ENCODE data around the gene NALCN. TPM values are rescaled to one million over a fixed set of nuclear protein-coding genes. Genes with fewer than 3 reads are reported as not detected.

The NALCN gene
- total RNA-seq, 2 donors from 2014 or later: 1.6 to 4.6 TPM

- ATAC-seq: no peak
Measured at GRCh38 chr13:101454767-101455166, 38.5 kb upstream of the NALCN start.

GRCh38 chr13:101453784-101454201, 37.5 kb upstream of the NALCN start:
- Histone ChIP-seq H3K4me1 (no peaks in the 10 kb centered on the region), H3K9me3 (no peaks in the 10 kb centered on the region), H3K4me3 (peak overlapping the region in 1 of 2 donors; percentile 36), H3K36me3 (replicated peaks in 1 of 2; ENCODE audit: insufficient read depth in 1 of 2, low read depth in 2 of 2) (no peaks in the 10 kb centered on the region), H3K27ac (peak overlapping the region in 3 of 4 donors; percentile 9 to 49 (median 25)), H3K27me3 (no peaks in the 10 kb centered on the region)
- TF ChIP-seq POLR2A (IDR thresholded peaks at IDR 0.05) (peak in 1 of 3 donors; percentile 9), CTCF (IDR thresholded peaks at IDR 0.05) (peak in 6 of 7 experiments; percentile 32 to 63 (median 46))
- ATAC-seq: peak; percentile 82
- 1 to 6% methylated on average over 16 to 33 of the region's 41 CpGs for WGBS, 2 donors
- peak; percentile 47 to 64 (median 56) for DNase-seq
- intact Hi-C loops (cut with DNase I): no loop called here

More at GRCh38 chr13:101454767-101455166, 38.5 kb upstream of the NALCN start:
- whole genome bisulfite sequencing, 2 donors: 44 to 53% methylated on average over 2 of the region's 2 CpGs
- TF ChIP-seq POLR2A (IDR thresholded peaks at IDR 0.05) (no peak), CTCF (IDR thresholded peaks at IDR 0.05) (no peak)
- H3K9me3 ChIP-seq: no peaks in the 10 kb centered on the region
- no peak for DNase-seq
- H3K4me1 ChIP-seq: no peaks in the 10 kb centered on the region
- no peak overlapping the region for H3K4me3 ChIP-seq
- H3K27me3 ChIP-seq: no peaks in the 10 kb centered on the region
- H3K27ac ChIP-seq: no peak overlapping the region
- intact Hi-C loops (cut with DNase I): no loop called here
- H3K36me3 ChIP-seq (replicated peaks in 1 of 2; ENCODE audit: insufficient read depth in 1 of 2, low read depth in 2 of 2): no peaks in the 10 kb centered on the region

GRCh38 chr13:101452519-101453485, 36.5 kb upstream of the NALCN start, which contains the start of gene ITGBL1:
Gene ITGBL1 (plus strand): TSS chr13:101452675. CDS start chr13:101452834, 159 bp downstream.
- no peaks in the 10 kb centered on the region for H3K4me1 ChIP-seq
- H3K27me3 ChIP-seq: no peaks in the 10 kb centered on the region
- WGBS, 2 donors: 68 to 71% methylated on average over 17 to 18 of the region's 18 CpGs
- no peaks in the 10 kb centered on the region for H3K9me3 ChIP-seq
- TF ChIP-seq CTCF (IDR thresholded peaks at IDR 0.05): no peak
- no peak for TF ChIP-seq POLR2A (IDR thresholded peaks at IDR 0.05)
- H3K4me3 ChIP-seq: peak within 1 kb of the TSS in 1 of 2 donors; percentile 36
- ATAC-seq (peak; percentile 21), DNase-seq (peak in 1 of 4 donors; percentile 7)
- peak within 1 kb of the TSS in 3 of 4 donors; percentile 9 to 49 (median 25) for H3K27ac ChIP-seq
- no peaks in the 10 kb centered on the region for H3K36me3 ChIP-seq (replicated peaks in 1 of 2; ENCODE audit: insufficient read depth in 1 of 2, low read depth in 2 of 2)
- intact Hi-C loops (cut with DNase I): no loop called here

GRCh38 chr13:101451641-101452040, 35.3 kb upstream of the NALCN start:
- ATAC-seq: no peak
- no peaks in the 10 kb centered on the region for H3K36me3 ChIP-seq (replicated peaks in 1 of 2; ENCODE audit: insufficient read depth in 1 of 2, low read depth in 2 of 2)
- no peak overlapping the region for H3K27ac ChIP-seq
- H3K9me3 ChIP-seq: no peaks in the 10 kb centered on the region
- TF ChIP-seq POLR2A (IDR thresholded peaks at IDR 0.05) (no peak), CTCF (IDR thresholded peaks at IDR 0.05) (no peak)
- DNase-seq: no peak
- H3K4me1 ChIP-seq: no peaks in the 10 kb centered on the region
- intact Hi-C loops (cut with DNase I): no loop called here
- no peak overlapping the region for H3K4me3 ChIP-seq
- no peaks in the 10 kb centered on the region for H3K27me3 ChIP-seq

All from body of pancreas (tissue), 4 donors.